GM06990 (cell line): ENCODE results near the gene RNF220.

Experiments used
- DNase-seq: peaks from one replicate; pipeline ENCODE4 v3.0.0-alpha.2; 2011; ENCODE audit not compliant: insufficient read length; ENCODE audit errors: extremely low read depth
- H3K27me3 ChIP-seq: replicated peaks from 2 replicates; pipeline ENCODE4 v1.6.0; 2011; ENCODE audit warnings: low read length; ENCODE audit not compliant: control insufficient read depth, insufficient read depth
- H3K36me3 ChIP-seq: 2 replicates; pipeline ENCODE4 v1.5.1; 2011; ENCODE audit warnings: low read length; ENCODE audit not compliant: control insufficient read depth, insufficient read depth
- H3K4me3 ChIP-seq: replicated peaks from 2 replicates; pipeline ENCODE4 v1.5.1; 2011; ENCODE audit warnings: low read depth, mild to moderate bottlenecking, control low read depth, low read length
- CTCF ChIP-seq: IDR thresholded peaks from 2 replicates; pipeline ENCODE4 v1.5.1; 2011; ENCODE audit warnings: low read length, control low read depth, mild to moderate bottlenecking, inconsistent platforms; ENCODE audit not compliant: insufficient read depth, poor library complexity, severe bottlenecking

Gene RNF220

GRCh38 chr1:44585315-44585920, 180.4 kb downstream of the RNF220 start:
- Histone ChIP-seq H3K4me3 (no peak overlapping the region), H3K27me3 (peaks cover 4% of the 10 kb centered on the region), H3K36me3 (no peaks in the 10 kb centered on the region)
- TF ChIP-seq CTCF, result no peak
- no peak for DNase-seq

GRCh38 chr1:44587796-44588460, 182.9 kb downstream of the RNF220 start:
- DNase-seq, result no peak
- no peak for TF ChIP-seq CTCF
- Histone ChIP-seq H3K4me3 (no peak overlapping the region), H3K36me3 (no peaks in the 10 kb centered on the region), H3K27me3 (peaks cover 4% of the 10 kb centered on the region)

- peaks cover 4% of the 10 kb centered on the region for H3K27me3 ChIP-seq
- H3K36me3 ChIP-seq, result no peaks in the 10 kb centered on the region
- DNase-seq, result no peak
- no peak overlapping the region for H3K4me3 ChIP-seq
- no peak for TF ChIP-seq CTCF
Observed at GRCh38 chr1:44588551-44589210, 183.6 kb downstream of the RNF220 start.

GRCh38 chr1:44590475-44590874, 185.4 kb downstream of the RNF220 start:
- no peaks in the 10 kb centered on the region for H3K36me3 ChIP-seq
- H3K27me3 ChIP-seq, result peaks cover 2% of the 10 kb centered on the region
- DNase-seq, result no peak
- H3K4me3 ChIP-seq, result no peak overlapping the region
- TF ChIP-seq CTCF, result no peak

- no peak for DNase-seq
- H3K4me3 ChIP-seq, result no peak overlapping the region
- no peaks in the 10 kb centered on the region for H3K36me3 ChIP-seq
- H3K27me3 ChIP-seq, result peaks cover 2% of the 10 kb centered on the region
- no peak for TF ChIP-seq CTCF
Observed at GRCh38 chr1:44591381-44591780, 186.3 kb downstream of the RNF220 start.
